Neural cell (in vitro differentiated cells): ENCODE results near the gene IGSF3.

Source experiments
- CTCF ChIP-seq: fragments of 450-650 bp; IDR thresholded peaks from 2 replicates; pipeline ENCODE4 v1.5.1; 2014; ENCODE audit warnings: antibody characterized with exemption, mild to moderate bottlenecking, moderate library complexity; ENCODE audit not compliant: poor library complexity, severe bottlenecking
- EP300 ChIP-seq: fragments of 450-650 bp; conservative IDR thresholded peaks from 2 replicates; pipeline ENCODE4 v1.6.1; 2014; ENCODE audit warnings: antibody characterized with exemption, mild to moderate bottlenecking, moderate library complexity; ENCODE audit not compliant: poor library complexity, severe bottlenecking
- POLR2AphosphoS5 ChIP-seq: IDR thresholded peaks from 2 replicates; pipeline ENCODE4 v1.6.1; 2012
- RAD21 ChIP-seq: fragments of 450-650 bp; conservative IDR thresholded peaks from 2 replicates; pipeline ENCODE4 v1.6.1; 2014; ENCODE audit warnings: antibody characterized with exemption, mild to moderate bottlenecking, moderate library complexity
- REST ChIP-seq: IDR thresholded peaks from 2 replicates; pipeline ENCODE4 v1.6.1; 2012; ENCODE audit warnings: borderline replicate concordance
- SMC3 ChIP-seq: fragments of 450-650 bp; conservative IDR thresholded peaks from 2 replicates; pipeline ENCODE4 v1.6.1; 2014; ENCODE audit warnings: antibody characterized with exemption, mild to moderate bottlenecking, moderate library complexity; ENCODE audit not compliant: poor library complexity

DNA sequence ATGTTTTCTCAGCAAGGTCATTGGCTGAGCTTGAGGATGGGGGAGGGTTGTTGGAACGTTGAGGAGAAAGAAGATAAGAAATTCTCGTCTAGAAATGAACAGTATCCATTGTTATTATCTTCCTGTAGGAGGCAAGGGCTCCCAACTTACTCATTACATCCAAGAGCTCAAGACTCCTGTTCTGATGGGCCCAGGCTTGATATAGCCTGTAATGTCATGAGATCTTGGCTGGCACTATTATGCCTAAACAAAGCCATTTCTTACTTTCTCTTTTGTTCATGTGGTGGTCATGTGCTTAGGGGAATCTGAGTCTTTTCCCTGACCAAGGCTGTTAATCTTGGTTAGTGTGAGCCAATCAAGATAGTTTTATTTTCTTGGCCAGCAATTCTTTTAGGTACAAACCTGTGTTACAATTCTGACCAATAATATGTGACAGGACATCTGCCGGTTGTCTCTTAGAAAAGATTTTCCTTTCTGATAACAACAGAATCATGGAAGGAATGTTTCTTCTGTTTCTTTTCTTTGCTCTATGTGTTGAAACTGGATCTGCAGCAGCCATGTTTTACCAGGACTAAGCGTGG lies 15.2 kb upstream of the IGSF3 start:
- TF ChIP-seq RAD21 (no peak), POLR2AphosphoS5 (no peak), CTCF (no peak), EP300 (no peak), SMC3 (no peak), REST (no peak)
